GM18526 (cell line): ENCODE measurements around the gene STX1B.

Experiments
- POLR2A ChIP-seq: IDR thresholded peaks from 3 replicates; pipeline ENCODE4 v1.6.1; 2011; ENCODE audit not compliant: insufficient read length; ENCODE audit errors: extremely low read depth

The STX1B gene

DNA sequence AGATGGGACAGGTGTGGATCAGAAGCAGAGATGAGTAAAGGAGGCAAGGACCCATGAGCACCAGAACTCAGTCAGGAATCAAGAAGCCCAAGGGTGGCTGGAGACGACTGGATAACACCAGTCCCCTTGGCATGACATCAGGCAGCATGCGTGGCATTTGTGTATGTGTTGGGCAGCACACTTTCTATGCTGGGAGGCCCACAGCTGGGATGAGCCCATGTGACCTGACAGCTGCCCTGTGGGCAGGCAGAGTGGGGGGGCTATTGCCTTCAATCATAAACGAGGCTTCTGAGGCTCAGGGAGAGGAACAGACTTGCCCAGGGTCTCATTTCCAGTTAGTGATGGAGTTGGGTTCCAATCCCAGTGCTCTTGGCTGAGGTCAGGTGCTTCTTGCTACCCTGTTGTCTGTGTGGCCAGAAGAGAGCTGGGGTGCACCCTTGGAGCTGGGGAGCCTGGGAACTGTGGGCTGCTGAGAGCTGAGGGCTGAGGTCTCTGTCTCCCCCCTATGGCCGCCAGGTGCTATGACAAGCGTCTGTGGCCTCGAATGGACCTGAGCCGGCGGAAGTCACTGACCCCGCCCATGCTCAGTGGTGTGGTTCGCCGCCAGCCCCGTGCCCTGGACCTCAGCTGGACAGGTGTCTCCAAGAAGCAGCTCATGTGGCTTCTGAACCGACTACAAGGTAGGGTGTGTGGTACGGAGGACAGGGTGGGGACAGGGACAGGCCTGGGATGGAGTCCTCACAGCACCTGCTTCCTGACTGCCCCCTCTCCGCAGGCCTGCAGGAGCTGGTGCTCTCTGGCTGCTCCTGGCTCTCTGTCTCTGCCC, 68.6 kb downstream of the STX1B start:
- no peak for TF ChIP-seq POLR2A
